GM23248 (cell line): ENCODE data around the gene NHLRC3.

ENCODE experiments used
- EZH2 ChIP-seq: fragments of 200-600 bp; sonication (generic); IDR thresholded peaks from 2 replicates; pipeline ENCODE4 v1.6.1; 2018; ENCODE audit warnings: antibody characterized with exemption, mild to moderate bottlenecking; ENCODE audit not compliant: insufficient read depth, poor library complexity, severe bottlenecking
- EZH2phosphoT487 ChIP-seq: fragments of 200-600 bp; sonication (generic); IDR thresholded peaks from 2 replicates; pipeline ENCODE4 v1.6.1; 2018; ENCODE audit warnings: antibody characterized with exemption, moderate library complexity, mild to moderate bottlenecking, low read depth; ENCODE audit not compliant: insufficient read depth

DNA sequence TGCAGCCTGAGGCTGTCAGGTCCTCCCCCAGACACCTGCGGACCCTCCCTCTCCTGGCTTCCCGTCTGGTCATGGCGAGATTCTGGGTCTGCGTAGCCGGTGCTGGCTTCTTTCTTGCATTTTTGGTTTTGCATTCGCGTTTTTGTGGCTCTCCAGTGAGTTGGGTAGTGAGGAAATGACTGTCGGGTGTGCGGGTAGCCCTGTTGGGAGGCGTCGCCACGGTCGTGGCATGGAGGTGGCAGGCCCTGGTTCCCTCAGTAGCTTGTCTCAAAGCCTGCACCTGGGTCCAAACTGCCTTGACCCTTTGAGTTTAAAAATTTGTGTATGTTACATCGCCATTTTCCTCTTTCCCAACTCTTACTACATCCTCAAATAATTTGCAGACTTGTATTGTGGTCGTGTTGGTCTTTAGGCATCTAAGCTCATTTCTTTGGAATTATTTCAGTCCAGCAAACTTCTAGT is 344 bp downstream of the NHLRC3 start:
- no peak for TF ChIP-seq EZH2
- no peak for TF ChIP-seq EZH2phosphoT487
